Activated CD8-positive, alpha-beta memory T cell treated with anti-CD3 and anti-CD28 coated beads, Interleukin-2, amount 50 U/mL, for 1 hour (primary cell): Measurements from ENCODE around the gene ZC3H18.

Experiments used
- DNase-seq: peaks from one replicate; pipeline ENCODE4 v3.0.0-alpha.2; 2020; ENCODE audit errors: extremely low read depth

The ZC3H18 gene

GRCh38 chr16:88678224-88678979, 108.2 kb downstream of the ZC3H18 start:
- no peak for DNase-seq

DNA sequence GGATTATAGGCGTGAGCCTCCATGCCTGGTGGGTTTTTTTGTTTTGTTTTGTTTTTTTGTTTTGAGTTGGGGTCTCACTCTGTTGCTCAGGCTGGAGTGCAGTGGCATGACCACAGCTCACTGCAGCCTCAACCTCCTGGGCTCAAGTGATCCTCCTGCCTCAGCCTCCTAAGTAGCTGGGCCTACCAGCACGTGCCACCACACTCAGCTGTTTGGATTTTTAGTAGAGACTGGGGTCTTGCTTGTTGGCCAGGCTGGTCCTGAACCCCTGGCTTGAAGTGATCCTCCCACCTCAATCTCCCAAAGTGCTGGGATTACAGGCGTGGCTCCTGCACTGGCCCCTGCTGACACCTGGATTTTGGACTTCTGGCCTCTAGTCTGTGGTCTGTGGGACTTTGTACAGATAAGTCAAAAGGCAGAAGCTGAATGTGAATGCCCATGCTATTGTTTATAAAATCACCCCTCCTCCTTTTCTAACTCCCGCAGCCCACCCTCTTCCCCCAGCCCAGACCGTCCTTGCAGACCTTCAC, 110.4 kb downstream of the ZC3H18 start:
- no peak for DNase-seq

GRCh38 chr16:88681084-88681680, 111.0 kb downstream of the ZC3H18 start:
- no peak for DNase-seq
